Liver (tissue), 3 donors: ENCODE data around the gene PCSK4.

ENCODE experiments used
- EGR1 ChIP-seq, 2 donors: IDR thresholded peaks; 2 replicates each; pipeline ENCODE4 v1.6.1; 2016 to 2018; ENCODE audit warnings: antibody characterized with exemption in 2 of 2, low read depth in 2 of 2
- GABPA ChIP-seq, 2 donors: IDR thresholded peaks in 1 of 2; conservative IDR thresholded peaks in 1 of 2; 2 replicates each; pipeline ENCODE4 v1.6.1; 2016; ENCODE audit warnings: antibody characterized with exemption in 2 of 2, mild to moderate bottlenecking in 1 of 2, moderate library complexity in 1 of 2
- JUND ChIP-seq, 2 donors: IDR thresholded peaks; 2 replicates each; pipeline ENCODE4 v1.6.1; 2016; ENCODE audit warnings: antibody characterized with exemption in 2 of 2
- RAD21 ChIP-seq, 2 donors: IDR thresholded peaks; 2 replicates each; pipeline ENCODE4 v1.6.1; 2016; ENCODE audit warnings: antibody characterized with exemption in 2 of 2, mild to moderate bottlenecking in 2 of 2
- SP1 ChIP-seq: IDR thresholded peaks from 2 replicates; pipeline ENCODE4 v1.6.1; 2018; ENCODE audit warnings: antibody characterized with exemption, mild to moderate bottlenecking
- TAF1 ChIP-seq: conservative IDR thresholded peaks from 2 replicates; pipeline ENCODE4 v1.6.1; 2016; ENCODE audit warnings: antibody characterized with exemption, mild to moderate bottlenecking
- YY1 ChIP-seq: IDR thresholded peaks from 2 replicates; pipeline ENCODE4 v1.6.1; 2016; ENCODE audit warnings: antibody characterized with exemption, mild to moderate bottlenecking
- TF ChIP-seq, protein P1 (sequence below): fragments of 150-350 bp; IDR thresholded peaks from 2 replicates; pipeline ENCODE4 v1.5.1; 2017; ENCODE audit warnings: improper control_type of control experiment, low read depth, low read length; ENCODE audit not compliant: missing input control
- TF ChIP-seq, protein P2 (sequence below): IDR thresholded peaks from 2 replicates; pipeline ENCODE4 v1.6.1; 2016; ENCODE audit warnings: antibody characterized with exemption
- TF ChIP-seq, protein P3 (sequence below): IDR thresholded peaks from 2 replicates; pipeline ENCODE4 v1.6.1; 2016; ENCODE audit warnings: antibody characterized with exemption, mild to moderate bottlenecking
- donor health status: healthy.
- donor health status: healthy.

DNA sequence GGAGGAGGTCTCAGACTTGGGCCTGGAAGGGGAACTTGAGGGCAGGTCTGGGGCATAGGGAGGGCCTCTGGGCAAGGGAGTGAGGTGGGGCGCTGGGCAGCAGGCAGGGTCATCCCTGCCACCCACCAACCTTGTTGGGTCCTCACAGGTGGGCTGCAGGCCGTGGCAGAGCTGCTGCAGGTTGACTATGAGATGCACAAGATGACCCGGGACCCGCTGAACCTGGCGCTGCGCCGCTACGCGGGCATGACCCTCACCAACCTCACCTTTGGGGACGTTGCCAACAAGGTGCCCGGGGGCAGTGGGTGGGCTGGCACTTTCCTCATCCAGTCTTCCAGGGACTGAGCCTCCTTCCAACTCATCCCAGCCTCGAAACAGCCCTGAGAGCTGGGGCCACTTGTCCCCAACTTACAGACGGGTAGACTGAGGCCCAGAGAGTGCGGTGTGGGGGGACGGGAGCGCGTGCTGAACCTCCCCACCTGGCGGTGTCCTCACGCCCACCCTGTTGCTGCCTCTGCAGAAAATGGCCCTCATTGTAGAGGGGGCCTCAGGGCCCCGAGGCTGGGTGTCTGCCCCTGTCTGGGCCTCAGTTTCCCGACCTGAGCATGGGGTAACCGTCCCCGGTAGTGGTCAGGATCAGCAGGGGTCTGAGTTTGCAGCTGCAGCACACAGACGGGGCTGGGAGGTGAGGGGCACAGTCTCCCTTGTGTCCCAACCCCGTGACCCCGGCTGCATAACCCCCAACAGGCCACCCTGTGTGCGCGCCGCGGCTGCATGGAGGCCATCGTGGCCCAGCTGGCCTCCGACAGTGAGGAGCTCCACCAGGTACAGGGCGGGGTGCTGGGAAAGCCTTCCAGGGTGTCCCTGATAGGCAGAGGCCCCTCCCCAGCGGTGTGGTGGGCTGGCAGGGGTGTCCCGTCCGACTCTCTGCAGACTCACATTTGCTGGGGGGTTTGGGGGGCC, 29.8 kb downstream of the PCSK4 start:
- TF ChIP-seq, protein P1, sequence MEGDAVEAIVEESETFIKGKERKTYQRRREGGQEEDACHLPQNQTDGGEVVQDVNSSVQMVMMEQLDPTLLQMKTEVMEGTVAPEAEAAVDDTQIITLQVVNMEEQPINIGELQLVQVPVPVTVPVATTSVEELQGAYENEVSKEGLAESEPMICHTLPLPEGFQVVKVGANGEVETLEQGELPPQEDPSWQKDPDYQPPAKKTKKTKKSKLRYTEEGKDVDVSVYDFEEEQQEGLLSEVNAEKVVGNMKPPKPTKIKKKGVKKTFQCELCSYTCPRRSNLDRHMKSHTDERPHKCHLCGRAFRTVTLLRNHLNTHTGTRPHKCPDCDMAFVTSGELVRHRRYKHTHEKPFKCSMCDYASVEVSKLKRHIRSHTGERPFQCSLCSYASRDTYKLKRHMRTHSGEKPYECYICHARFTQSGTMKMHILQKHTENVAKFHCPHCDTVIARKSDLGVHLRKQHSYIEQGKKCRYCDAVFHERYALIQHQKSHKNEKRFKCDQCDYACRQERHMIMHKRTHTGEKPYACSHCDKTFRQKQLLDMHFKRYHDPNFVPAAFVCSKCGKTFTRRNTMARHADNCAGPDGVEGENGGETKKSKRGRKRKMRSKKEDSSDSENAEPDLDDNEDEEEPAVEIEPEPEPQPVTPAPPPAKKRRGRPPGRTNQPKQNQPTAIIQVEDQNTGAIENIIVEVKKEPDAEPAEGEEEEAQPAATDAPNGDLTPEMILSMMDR = no peak
- TF ChIP-seq EGR1 (IDR thresholded peaks at IDR 0.05; ENCODE audit: low read depth in 2 of 2) (no peak), GABPA (IDR thresholded peaks at IDR 0.05 in 1 of 2, conservative IDR thresholded peaks at IDR 0.05 in 1 of 2) (no peak), TAF1 (no peak), YY1 (no peak), JUND (IDR thresholded peaks at IDR 0.05) (no peak), RAD21 (IDR thresholded peaks at IDR 0.05) (no peak), SP1 (no peak)
- TF ChIP-seq, protein P2, sequence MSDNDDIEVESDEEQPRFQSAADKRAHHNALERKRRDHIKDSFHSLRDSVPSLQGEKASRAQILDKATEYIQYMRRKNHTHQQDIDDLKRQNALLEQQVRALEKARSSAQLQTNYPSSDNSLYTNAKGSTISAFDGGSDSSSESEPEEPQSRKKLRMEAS = no peak
- TF ChIP-seq, protein P3, sequence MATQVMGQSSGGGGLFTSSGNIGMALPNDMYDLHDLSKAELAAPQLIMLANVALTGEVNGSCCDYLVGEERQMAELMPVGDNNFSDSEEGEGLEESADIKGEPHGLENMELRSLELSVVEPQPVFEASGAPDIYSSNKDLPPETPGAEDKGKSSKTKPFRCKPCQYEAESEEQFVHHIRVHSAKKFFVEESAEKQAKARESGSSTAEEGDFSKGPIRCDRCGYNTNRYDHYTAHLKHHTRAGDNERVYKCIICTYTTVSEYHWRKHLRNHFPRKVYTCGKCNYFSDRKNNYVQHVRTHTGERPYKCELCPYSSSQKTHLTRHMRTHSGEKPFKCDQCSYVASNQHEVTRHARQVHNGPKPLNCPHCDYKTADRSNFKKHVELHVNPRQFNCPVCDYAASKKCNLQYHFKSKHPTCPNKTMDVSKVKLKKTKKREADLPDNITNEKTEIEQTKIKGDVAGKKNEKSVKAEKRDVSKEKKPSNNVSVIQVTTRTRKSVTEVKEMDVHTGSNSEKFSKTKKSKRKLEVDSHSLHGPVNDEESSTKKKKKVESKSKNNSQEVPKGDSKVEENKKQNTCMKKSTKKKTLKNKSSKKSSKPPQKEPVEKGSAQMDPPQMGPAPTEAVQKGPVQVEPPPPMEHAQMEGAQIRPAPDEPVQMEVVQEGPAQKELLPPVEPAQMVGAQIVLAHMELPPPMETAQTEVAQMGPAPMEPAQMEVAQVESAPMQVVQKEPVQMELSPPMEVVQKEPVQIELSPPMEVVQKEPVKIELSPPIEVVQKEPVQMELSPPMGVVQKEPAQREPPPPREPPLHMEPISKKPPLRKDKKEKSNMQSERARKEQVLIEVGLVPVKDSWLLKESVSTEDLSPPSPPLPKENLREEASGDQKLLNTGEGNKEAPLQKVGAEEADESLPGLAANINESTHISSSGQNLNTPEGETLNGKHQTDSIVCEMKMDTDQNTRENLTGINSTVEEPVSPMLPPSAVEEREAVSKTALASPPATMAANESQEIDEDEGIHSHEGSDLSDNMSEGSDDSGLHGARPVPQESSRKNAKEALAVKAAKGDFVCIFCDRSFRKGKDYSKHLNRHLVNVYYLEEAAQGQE = no peak
